Tibial nerve (tissue), 4 donors: ENCODE results near the gene HNF1B. TPM values are rescaled to one million over a fixed set of nuclear protein-coding genes. Genes with fewer than 3 reads are reported as not detected.

Experiments
- DNase-seq, 2 donors: peaks; one replicate each; pipeline ENCODE4 v3.0.0-alpha.2; 2019; ENCODE audit warnings: low spot score in 2 of 2
- H3K27ac ChIP-seq, 4 donors: fragments of 200-600 bp; sonication (generic) in 3 of 4; one replicate each; pipeline ENCODE4 v1.5.1; 2017 to 2019; ENCODE audit warnings: mild to moderate bottlenecking in 1 of 4
- H3K27me3 ChIP-seq, 2 donors: fragments of 200-600 bp; sonication (generic) in 1 of 2; one replicate each; pipeline versions ENCODE4 v1.5.1 to v1.6.0; 2017 to 2019
- H3K36me3 ChIP-seq, 3 donors: fragments of 200-600 bp; sonication (generic); one replicate each; pipeline ENCODE4 v1.5.1; 2018 to 2019
- H3K4me1 ChIP-seq, 4 donors: fragments of 200-600 bp; sonication (generic) in 3 of 4; one replicate each; pipeline ENCODE4 v1.5.1; 2017 to 2019
- H3K4me3 ChIP-seq, 4 donors: fragments of 200-600 bp; sonication (generic) in 3 of 4; one replicate each; pipeline ENCODE4 v1.5.1; 2017 to 2019; ENCODE audit warnings: mild to moderate bottlenecking in 1 of 4, moderate library complexity in 1 of 4
- H3K9me3 ChIP-seq, 4 donors: fragments of 200-600 bp; sonication (generic) in 3 of 4; one replicate each; pipeline ENCODE4 v1.5.1; 2017 to 2019
- CTCF ChIP-seq, 5 experiments: fragments of 200-600 bp in 3 of 5; fragments of 450-650 bp in 2 of 5; sonication (generic) in 3 of 5; IDR thresholded peaks; one replicate each; pipeline ENCODE4 v1.5.1; 2016 to 2019; ENCODE audit warnings: antibody characterized with exemption in 5 of 5, mild to moderate bottlenecking in 3 of 5, moderate library complexity in 2 of 5
- EP300 ChIP-seq, 2 donors: sonication (generic); formaldehyde crosslinking; IDR thresholded peaks; one replicate each; pipeline ENCODE4 v1.6.1; 2017; ENCODE audit warnings: antibody characterized with exemption in 2 of 2, mild to moderate bottlenecking in 1 of 2
- POLR2A ChIP-seq, 2 donors: fragments of 450-650 bp; IDR thresholded peaks; one replicate each; pipeline ENCODE4 v1.6.1; 2017; ENCODE audit warnings: antibody characterized with exemption in 2 of 2, mild to moderate bottlenecking in 2 of 2, moderate library complexity in 2 of 2
- WGBS, 2 donors: methylation state at CpG; one replicate each; pipeline ENCODE4 v1.1.5; 2018; 5-methylcytosine and 5-hydroxymethylcytosine counted together
- total RNA-seq, 4 donors: library from RNA; depleted of rRNA; stranded (reverse); fragments of >200 nt; gene quantifications; one replicate each; pipeline ENCODE4 v1.1.0, GENCODE V29; 2016

HNF1B gene
- total RNA-seq, 4 donors from 2014 or later = not detected

- Histone ChIP-seq H3K27me3 (peaks cover 0 to 27% of the 10 kb centered on the region in 2 donors), H3K9me3 (no peaks in the 10 kb centered on the region), H3K4me1 (no peaks in the 10 kb centered on the region), H3K4me3 (no peak overlapping the region), H3K27ac (no peak overlapping the region), H3K36me3 (no peaks in the 10 kb centered on the region)
- no peak for TF ChIP-seq POLR2A (IDR thresholded peaks at IDR 0.05)
- no peak for TF ChIP-seq CTCF (IDR thresholded peaks at IDR 0.05)
- no peak for TF ChIP-seq EP300 (IDR thresholded peaks at IDR 0.05)
- no peak for DNase-seq
- WGBS, 2 donors = 86 to 89% methylated on average over 4 of the region's 4 CpGs
These were observed 17.1 kb upstream of the HNF1B start for GRCh38 chr17:37761961-37762360.

- no peaks in the 10 kb centered on the region for H3K9me3 ChIP-seq
- no peaks in the 10 kb centered on the region for H3K36me3 ChIP-seq
- no peak for DNase-seq
- TF ChIP-seq EP300 (IDR thresholded peaks at IDR 0.05) (no peak), POLR2A (IDR thresholded peaks at IDR 0.05) (no peak), CTCF (IDR thresholded peaks at IDR 0.05) (no peak)
- H3K4me1 ChIP-seq = no peaks in the 10 kb centered on the region
- WGBS, 2 donors = 70 to 74% methylated on average over 7 of the region's 7 CpGs
- H3K27me3 ChIP-seq = peaks cover 0 to 25% of the 10 kb centered on the region in 2 donors
- H3K4me3 ChIP-seq = no peak overlapping the region
- no peak overlapping the region for H3K27ac ChIP-seq
These were observed 16.2 kb upstream of the HNF1B start for GRCh38 chr17:37761059-37761458.

- H3K4me3 ChIP-seq = no peak overlapping the region
- no peaks in the 10 kb centered on the region for H3K9me3 ChIP-seq
- peaks cover 0 to 32% of the 10 kb centered on the region in 2 donors for H3K27me3 ChIP-seq
- DNase-seq = no peak
- 33 to 38% methylated on average over 5 of the region's 5 CpGs for WGBS, 2 donors
- H3K36me3 ChIP-seq = no peaks in the 10 kb centered on the region
- TF ChIP-seq CTCF (IDR thresholded peaks at IDR 0.05) = no peak
- no peak for TF ChIP-seq POLR2A (IDR thresholded peaks at IDR 0.05)
- no peak for TF ChIP-seq EP300 (IDR thresholded peaks at IDR 0.05)
- H3K4me1 ChIP-seq = no peaks in the 10 kb centered on the region
- H3K27ac ChIP-seq = no peak overlapping the region
These were observed 14.3 kb upstream of the HNF1B start for GRCh38 chr17:37759014-37759637.

GRCh38 chr17:37756051-37756450, 11.2 kb upstream of the HNF1B start:
- Histone ChIP-seq H3K27ac (no peak overlapping the region), H3K4me3 (no peak overlapping the region), H3K4me1 (no peaks in the 10 kb centered on the region), H3K36me3 (no peaks in the 10 kb centered on the region), H3K9me3 (no peaks in the 10 kb centered on the region), H3K27me3 (peaks cover 0 to 40% of the 10 kb centered on the region in 2 donors)
- DNase-seq = no peak
- TF ChIP-seq EP300 (IDR thresholded peaks at IDR 0.05) (no peak), POLR2A (IDR thresholded peaks at IDR 0.05) (no peak), CTCF (IDR thresholded peaks at IDR 0.05) (no peak)
- WGBS, 2 donors = 86 to 88% methylated on average over 3 of the region's 3 CpGs

GRCh38 chr17:37755455-37755854, 10.6 kb upstream of the HNF1B start:
- no peak for TF ChIP-seq POLR2A (IDR thresholded peaks at IDR 0.05)
- no peak for TF ChIP-seq CTCF (IDR thresholded peaks at IDR 0.05)
- TF ChIP-seq EP300 (IDR thresholded peaks at IDR 0.05) = no peak
- H3K4me1 ChIP-seq = no peaks in the 10 kb centered on the region
- 82 to 91% methylated on average over 4 of the region's 4 CpGs for WGBS, 2 donors
- DNase-seq = no peak
- no peaks in the 10 kb centered on the region for H3K36me3 ChIP-seq
- no peaks in the 10 kb centered on the region for H3K9me3 ChIP-seq
- H3K4me3 ChIP-seq = no peak overlapping the region
- peaks cover 0 to 41% of the 10 kb centered on the region in 2 donors for H3K27me3 ChIP-seq
- H3K27ac ChIP-seq = no peak overlapping the region
